Stimulated activated CD4-positive, alpha-beta T cell treated with anti-CD3 and anti-CD28 coated beads, Interleukin-4, amount 100 ng/mL, for 48 hours (primary cell): ENCODE results near the gene PSMC3.

Source experiments
- DNase-seq, 2 donors: peaks; one replicate each; pipeline ENCODE4 v3.0.0-alpha.2; 2020; ENCODE audit warnings: low read depth in 2 of 2

PSMC3 gene

DNA sequence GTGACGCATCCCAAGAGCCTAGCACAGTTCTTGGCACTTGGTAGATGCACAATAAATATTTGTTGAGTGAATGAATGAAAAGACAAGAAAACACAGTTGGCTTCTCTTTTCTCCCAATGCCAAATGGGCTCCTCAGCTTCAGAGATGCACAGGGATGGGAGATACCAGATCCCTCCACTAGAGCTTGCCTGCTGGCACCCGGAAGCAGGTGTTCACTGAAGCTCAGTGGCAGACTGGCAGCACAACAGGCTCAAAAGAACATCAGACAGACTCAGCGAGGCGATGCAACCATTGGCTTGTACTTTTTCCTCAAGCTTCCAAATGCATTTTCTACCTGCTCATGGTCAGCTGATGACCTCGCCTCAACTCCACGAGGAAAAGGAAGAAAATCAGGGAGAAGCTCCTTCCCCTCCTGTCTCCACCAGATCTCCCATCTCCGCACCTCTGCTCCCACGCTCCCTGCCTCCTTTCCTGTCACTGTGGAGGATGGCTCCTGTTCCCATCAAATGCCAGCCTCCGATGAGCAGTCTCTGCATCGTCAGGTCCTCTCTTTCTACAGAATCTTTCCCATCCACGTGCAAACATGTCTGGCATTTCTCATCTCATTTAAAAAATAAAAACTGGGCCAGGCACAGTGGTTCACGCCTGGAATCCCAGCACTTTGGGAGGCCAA is 16.9 kb upstream of the PSMC3 start:
- no peak for DNase-seq

- no peak for DNase-seq
Measured at GRCh38 chr11:47442514-47442913, 16.3 kb upstream of the PSMC3 start.

DNA sequence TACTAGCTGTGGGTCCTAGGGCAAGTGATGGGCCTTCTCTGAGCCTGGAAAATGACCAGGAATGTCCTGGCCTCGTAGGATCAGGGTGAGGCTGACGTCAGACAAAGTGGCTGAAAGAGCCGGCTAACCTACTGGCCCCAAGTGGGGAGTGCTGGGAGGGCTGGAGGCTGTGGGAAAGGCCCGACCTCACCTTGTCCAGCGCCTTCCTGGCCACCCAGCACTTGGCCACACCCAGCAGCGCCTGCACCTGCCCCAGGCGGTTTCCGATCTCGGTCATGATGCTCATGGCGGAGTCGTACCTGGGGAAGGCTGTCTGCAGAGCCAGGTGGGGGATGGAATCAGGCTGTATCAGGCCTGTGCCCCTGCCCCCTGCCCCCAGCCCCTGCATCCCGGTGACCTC is 15.2 kb upstream of the PSMC3 start:
- DNase-seq = no peak

- no peak for DNase-seq
Measured at GRCh38 chr11:47440054-47440476, 13.8 kb upstream of the PSMC3 start.

DNA sequence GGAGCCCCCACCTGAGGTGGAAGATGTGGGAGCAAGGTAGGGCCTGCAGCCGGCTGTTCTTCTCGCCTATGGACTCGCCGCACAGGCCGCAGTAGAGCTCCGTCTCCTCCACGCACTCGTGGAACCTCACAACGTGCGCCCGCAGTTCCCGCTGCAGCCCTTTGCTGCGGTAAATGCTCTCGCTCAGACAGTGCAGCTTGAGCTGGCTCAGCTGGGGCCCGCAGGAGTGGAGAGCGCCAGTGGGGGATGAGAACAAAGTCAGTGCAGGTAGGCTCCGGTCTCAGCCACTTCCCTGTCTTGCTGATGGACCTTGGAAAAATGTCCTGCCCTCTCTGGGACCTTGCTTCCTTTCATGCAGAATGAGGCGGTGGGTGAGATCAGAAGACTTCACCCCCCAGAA is 12.5 kb upstream of the PSMC3 start:
- DNase-seq = no peak

GRCh38 chr11:47437746-47438418 is 11.6 kb upstream of the PSMC3 start:
- no peak for DNase-seq

DNA sequence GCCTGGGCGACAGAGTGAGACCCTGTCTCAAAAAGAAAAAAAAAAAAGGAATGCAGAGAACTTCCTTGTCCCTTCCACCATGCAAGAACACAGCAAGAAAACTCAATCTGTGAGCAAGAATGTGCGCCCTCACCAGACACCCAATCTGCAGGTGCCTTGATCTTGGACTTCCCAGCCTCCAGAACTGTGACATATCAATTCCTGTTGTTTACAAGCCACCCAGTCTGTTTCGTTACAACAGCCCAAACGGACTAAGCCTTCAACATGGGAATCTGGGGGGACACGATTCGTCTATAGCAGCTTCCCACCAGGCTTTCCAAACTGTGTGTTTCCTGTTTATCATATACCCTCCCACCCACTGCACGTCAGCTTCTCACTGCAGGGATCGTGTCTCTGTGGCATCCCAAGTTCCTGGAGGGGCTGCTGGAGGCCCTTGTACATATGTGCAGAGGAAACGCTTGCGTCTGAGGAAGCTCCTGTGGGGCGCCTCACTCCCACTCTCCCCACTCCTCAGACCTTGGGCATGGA is 11.0 kb upstream of the PSMC3 start:
- DNase-seq = no peak

GRCh38 chr11:47436726-47437125 is 10.5 kb upstream of the PSMC3 start:
- DNase-seq = no peak

DNA sequence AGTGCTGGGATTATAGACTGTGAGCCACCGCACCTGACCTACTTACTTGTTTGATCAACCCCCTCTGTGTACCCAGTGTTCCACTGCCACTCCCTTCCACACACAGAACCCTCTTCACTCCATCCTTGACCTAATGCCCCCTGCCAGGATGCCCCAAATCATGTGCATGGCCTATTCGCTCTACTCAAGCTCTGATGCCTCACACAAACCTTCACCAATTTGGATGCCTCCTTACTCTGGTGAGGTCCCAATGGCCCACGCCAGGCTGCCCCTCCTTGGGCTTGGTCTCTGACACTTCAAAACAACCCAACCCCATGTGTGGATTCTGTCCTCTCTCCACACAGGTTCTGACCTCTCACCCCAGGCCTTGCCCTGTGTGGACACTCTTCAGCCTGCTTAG is 9.4 kb upstream of the PSMC3 start:
- no peak for DNase-seq

GRCh38 chr11:47434011-47434786 is 8.0 kb upstream of the PSMC3 start:
- no peak for DNase-seq

- DNase-seq = no peak
Measured at GRCh38 chr11:47433157-47433556, 6.9 kb upstream of the PSMC3 start.

GRCh38 chr11:47431356-47432083 is 5.3 kb upstream of the PSMC3 start:
- no peak for DNase-seq

DNA sequence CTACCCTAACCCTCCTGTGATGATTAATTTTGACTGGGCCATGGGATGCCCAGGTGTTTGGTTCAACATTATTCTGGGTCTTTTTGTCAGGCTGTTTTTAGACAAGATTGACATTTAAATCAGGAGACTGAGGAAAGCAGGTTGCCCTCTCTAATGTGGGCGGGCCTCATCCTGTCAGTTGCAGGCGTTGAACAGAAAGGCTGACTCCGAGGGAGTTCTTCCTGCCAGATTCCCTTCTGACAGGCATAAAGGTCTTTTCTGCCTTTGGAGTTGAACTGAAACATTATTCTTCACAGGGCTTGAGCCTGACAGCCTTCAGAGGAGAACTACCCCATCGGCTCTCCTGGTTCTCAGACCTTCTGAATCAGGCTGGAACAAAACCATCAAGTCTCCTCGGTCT is 4.3 kb upstream of the PSMC3 start:
- no peak for DNase-seq

DNA sequence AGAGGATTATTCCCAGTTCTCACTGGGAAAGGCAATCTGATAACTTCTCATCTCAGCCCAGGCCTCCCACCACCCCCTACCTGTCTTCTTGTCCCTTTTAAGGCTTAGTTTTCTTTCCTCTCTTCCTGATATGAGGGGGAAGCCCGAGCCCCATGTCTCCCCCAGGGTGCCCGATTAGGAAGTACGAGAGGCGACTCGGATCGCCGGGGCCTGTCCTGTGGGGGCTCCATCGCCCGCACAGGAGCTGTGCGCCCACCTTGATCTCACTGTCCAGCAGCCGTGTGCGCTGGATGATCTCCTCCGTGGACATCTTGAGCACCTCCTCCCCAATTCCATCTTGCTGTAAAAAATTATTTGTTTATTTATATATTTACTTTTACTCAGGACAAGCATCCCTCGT is 628 bp downstream of the PSMC3 start:
- DNase-seq = no peak

DNA sequence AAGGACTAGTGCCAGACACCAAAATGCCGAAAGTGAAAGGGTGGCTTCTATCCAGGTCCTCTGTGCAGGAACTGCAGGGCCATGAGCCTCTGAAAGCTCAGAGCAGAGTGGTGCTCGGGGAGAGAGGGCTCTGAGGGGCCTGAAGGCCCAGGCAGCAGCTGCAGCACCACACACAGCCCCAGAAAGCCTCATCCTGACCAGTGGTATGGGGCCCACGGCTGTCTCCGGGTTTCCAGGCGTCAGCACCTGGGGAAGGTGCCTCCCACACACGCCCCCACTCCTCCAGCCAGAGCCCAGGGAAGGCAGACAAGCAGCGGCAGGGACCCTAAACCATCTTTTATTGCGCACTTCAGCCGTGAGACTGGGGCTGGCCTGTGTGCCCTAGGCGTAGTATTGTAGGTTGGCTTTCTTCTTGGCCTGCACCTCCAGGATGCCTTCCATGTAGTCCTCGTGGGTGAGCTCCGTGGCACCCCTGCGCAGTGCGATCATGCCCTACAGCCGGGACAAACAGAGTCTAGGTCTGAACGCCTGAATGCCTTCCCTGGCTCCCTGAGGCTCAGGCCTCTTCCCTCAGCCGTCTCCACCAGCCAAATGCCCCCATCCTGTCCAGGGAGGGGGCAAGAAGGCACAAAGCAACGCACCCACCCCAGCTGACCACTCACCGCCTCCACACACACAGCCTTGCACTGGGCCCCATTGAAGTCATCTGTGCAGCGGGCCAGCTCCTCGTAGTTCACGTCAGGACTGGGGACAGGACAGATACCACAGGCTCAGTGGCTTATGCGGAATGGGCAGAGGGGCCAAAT is 7.6 kb downstream of the PSMC3 start:
- no peak for DNase-seq

- DNase-seq = no peak
Measured at GRCh38 chr11:47417712-47418111, 8.5 kb downstream of the PSMC3 start.

DNA sequence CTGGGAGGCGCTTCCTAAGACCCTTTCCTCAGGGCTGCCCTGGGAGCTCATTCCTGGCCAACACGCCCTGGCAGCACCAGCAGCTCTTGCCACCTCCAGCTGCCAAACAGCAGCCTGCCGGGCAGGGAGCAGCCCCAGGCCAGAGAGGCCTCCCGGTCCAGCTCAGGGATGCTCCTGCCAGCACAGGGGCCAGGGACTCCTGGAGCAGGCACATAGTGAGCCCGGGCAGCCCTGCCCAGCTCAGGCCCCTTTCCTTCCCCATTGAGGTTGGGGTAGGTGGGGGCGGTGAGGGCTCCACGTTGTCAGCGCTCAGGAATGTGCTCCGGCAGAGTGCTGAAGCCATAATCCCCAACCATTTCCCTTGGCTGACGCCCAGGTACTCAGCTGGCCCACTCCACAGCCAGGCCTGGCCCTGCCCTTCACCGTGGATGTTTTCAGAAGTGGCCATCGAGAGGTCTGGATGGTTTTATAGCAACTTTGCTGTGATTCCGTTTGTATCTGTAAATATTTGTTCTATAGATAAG is 10.2 kb downstream of the PSMC3 start:
- DNase-seq = no peak

DNA sequence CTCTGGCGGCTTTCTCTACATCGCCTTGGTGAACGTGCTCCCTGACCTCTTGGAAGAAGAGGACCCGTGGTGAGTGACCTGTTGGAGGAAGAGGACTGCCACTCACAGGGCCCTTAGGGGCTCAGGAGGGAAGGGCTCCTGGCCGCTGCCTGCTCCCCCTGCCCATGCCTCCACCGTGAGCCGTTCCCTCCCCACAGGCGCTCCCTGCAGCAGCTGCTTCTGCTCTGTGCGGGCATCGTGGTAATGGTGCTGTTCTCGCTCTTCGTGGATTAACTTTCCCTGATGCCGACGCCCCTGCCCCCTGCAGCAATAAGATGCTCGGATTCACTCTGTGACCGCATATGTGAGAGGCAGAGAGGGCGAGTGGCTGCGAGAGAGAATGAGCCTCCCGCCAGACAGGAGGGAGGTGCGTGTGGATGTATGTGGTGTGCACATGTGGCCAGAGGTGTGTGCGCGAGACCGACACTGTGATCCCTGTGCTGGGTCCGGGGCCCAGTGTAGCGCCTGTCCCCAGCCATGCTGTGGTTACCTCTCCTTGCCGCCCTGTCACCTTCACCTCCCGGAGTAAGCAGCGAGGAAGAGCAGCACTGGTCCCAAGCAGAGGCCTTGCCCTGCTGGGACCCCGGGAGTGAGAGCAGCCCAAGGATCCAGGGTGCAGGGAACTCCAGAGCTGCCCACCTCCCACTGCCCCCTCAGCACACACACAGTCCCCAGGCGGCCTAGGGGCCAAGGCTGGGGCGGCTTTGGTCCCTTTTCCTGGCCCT is 11.0 kb downstream of the PSMC3 start:
- DNase-seq = no peak

- DNase-seq = no peak
Measured at GRCh38 chr11:47414685-47415070, 11.6 kb downstream of the PSMC3 start.
